CD14-positive monocyte (primary cell): ENCODE data around the gene LRRTM3. TPM values are rescaled to one million over a fixed set of nuclear protein-coding genes. Genes with fewer than 3 reads are reported as not detected.

ENCODE experiments used
- DNase-seq, 3 donors: peaks; one replicate each; pipeline ENCODE4 v3.0.0-alpha.2; 2011 to 2022
- H2AFZ ChIP-seq: 2 replicates; pipeline ENCODE4 v1.6.0; 2012; ENCODE audit warnings: mild to moderate bottlenecking, low read depth, low read length, inconsistent platforms; ENCODE audit not compliant: insufficient read depth, poor library complexity, severe bottlenecking
- H3K27ac ChIP-seq, 2 donors: 1 replicate in 1 of 2; 2 replicates in 1 of 2; pipeline ENCODE4 v1.5.1; 2012 to 2013; ENCODE audit warnings: low read length in 2 of 2, control low read depth in 1 of 2, inconsistent platforms in 1 of 2, low read depth in 1 of 2, mild to moderate bottlenecking in 1 of 2
- H3K27me3 ChIP-seq, 2 donors: one replicate each; pipeline versions ENCODE4 v1.6.0 to v1.6.1; 2011 to 2013; ENCODE audit warnings: low read length in 2 of 2; ENCODE audit not compliant: control insufficient read depth in 2 of 2, insufficient read depth in 2 of 2
- H3K36me3 ChIP-seq, 2 donors: replicated peaks in 1 of 2; 1 replicate in 1 of 2; 2 replicates in 1 of 2; pipeline versions ENCODE4 v1.5.1 to v1.6.1; 2012 to 2013; ENCODE audit warnings: low read length in 2 of 2, control low read depth in 1 of 2, inconsistent platforms in 1 of 2, mild to moderate bottlenecking in 1 of 2; ENCODE audit not compliant: insufficient read depth in 2 of 2, control insufficient read depth in 1 of 2
- H3K4me1 ChIP-seq, 2 donors: 1 replicate in 1 of 2; 2 replicates in 1 of 2; pipeline versions ENCODE4 v1.5.1 to v1.6.1; 2012 to 2013; ENCODE audit warnings: low read length in 2 of 2, control low read depth in 1 of 2, inconsistent platforms in 1 of 2, mild to moderate bottlenecking in 1 of 2, moderate library complexity in 1 of 2; ENCODE audit not compliant: insufficient read depth in 2 of 2, control insufficient read depth in 1 of 2
- H3K4me2 ChIP-seq: replicated peaks from 2 replicates; pipeline ENCODE3; 2012; ENCODE audit warnings: low read length, moderate library complexity, mild to moderate bottlenecking; ENCODE audit not compliant: poor library complexity, severe bottlenecking; ENCODE audit errors: extremely low read depth
- H3K4me3 ChIP-seq, 3 experiments: fragments of 200-600 bp in 1 of 3; sonication (generic) in 1 of 3; replicated peaks in 1 of 3; 1 replicate in 2 of 3; 2 replicates in 1 of 3; pipeline ENCODE4 v1.5.1; 2011 to 2013; ENCODE audit warnings: low read length in 3 of 3, mild to moderate bottlenecking in 3 of 3, control low read depth in 2 of 3, low read depth in 2 of 3, inconsistent platforms in 1 of 3, moderate library complexity in 1 of 3
- H3K79me2 ChIP-seq: 2 replicates; pipeline ENCODE4 v1.6.0; 2012; ENCODE audit warnings: mild to moderate bottlenecking, control low read depth, inconsistent platforms, low read length, moderate library complexity; ENCODE audit not compliant: insufficient read depth
- H3K9ac ChIP-seq: 2 replicates; pipeline ENCODE4 v1.6.0; 2017; ENCODE audit warnings: low read length, mild to moderate bottlenecking; ENCODE audit not compliant: insufficient read depth, poor library complexity, severe bottlenecking
- H3K9me3 ChIP-seq, 2 donors: replicated peaks in 1 of 2; 1 replicate in 1 of 2; 2 replicates in 1 of 2; pipeline versions ENCODE4 v1.5.1 to v1.6.1; 2012 to 2013; ENCODE audit warnings: low read length in 2 of 2, control low read depth in 1 of 2; ENCODE audit not compliant: control insufficient read depth in 1 of 2, insufficient read depth in 1 of 2
- H4K20me1 ChIP-seq: 2 replicates; pipeline ENCODE4 v1.6.0; 2012; ENCODE audit warnings: mild to moderate bottlenecking, low read length, control low read depth, moderate library complexity; ENCODE audit not compliant: insufficient read depth
- H3K27ac Mint-ChIP-seq, 7 donors: one replicate each; pipeline ENCODE4 v1.8.0; 2020; ENCODE audit warnings: mild to moderate bottlenecking in 7 of 7, mixed read lengths in 7 of 7, moderate library complexity in 6 of 7, inconsistent platforms in 2 of 7
- H3K27me3 Mint-ChIP-seq, 3 donors: one replicate each; pipeline ENCODE4 v1.8.0; 2021 to 2022; ENCODE audit warnings: low read depth in 3 of 3, mild to moderate bottlenecking in 3 of 3, mixed read lengths in 3 of 3, moderate library complexity in 3 of 3, inconsistent platforms in 1 of 3
- H3K36me3 Mint-ChIP-seq, 2 donors: one replicate each; pipeline ENCODE4 v1.8.0; 2020; ENCODE audit warnings: mixed read lengths in 2 of 2, inconsistent platforms in 1 of 2, mild to moderate bottlenecking in 1 of 2
- H3K4me1 Mint-ChIP-seq: one replicate; pipeline ENCODE4 v1.8.0; 2020; ENCODE audit warnings: mild to moderate bottlenecking, mixed read lengths
- H3K4me3 Mint-ChIP-seq, 2 donors: one replicate each; pipeline ENCODE4 v1.8.0; 2020; ENCODE audit warnings: mild to moderate bottlenecking in 2 of 2, mixed read lengths in 2 of 2, moderate library complexity in 1 of 2
- H3K9me3 Mint-ChIP-seq, 7 donors: one replicate each; pipeline ENCODE4 v1.8.0; 2020 to 2022; ENCODE audit warnings: mixed read lengths in 7 of 7, mild to moderate bottlenecking in 6 of 7, moderate library complexity in 6 of 7, inconsistent platforms in 2 of 7
- CTCF ChIP-seq: fragments of 200-600 bp; IDR thresholded peaks from one replicate; pipeline ENCODE4 v1.8.0; 2022; ENCODE audit warnings: antibody characterized with exemption, mild to moderate bottlenecking
- WGBS: methylation state at CpG from one replicate; pipeline ENCODE4 v1.1.5; 2013; ENCODE audit warnings: missing lambda C conversion rate; ENCODE audit not compliant: insufficient coverage; 5-methylcytosine and 5-hydroxymethylcytosine counted together
- intact Hi-C, 2 donors: fragments of 100-400 bp; cut with micrococcal nuclease; formaldehyde crosslinking; loops; one replicate each; pipeline versions ENCODE4 v1.15.0 to v1.15.1; 2023
- polyA plus RNA-seq, 3 donors: library from polyadenylated mRNA; depleted of rRNA in 1 of 3; unstranded in 2 of 3; stranded (reverse) in 1 of 3; fragments of 300-500 nt in 2 of 3; fragments of >200 nt in 1 of 3; fragmentation: Illumina TruSeq in 2 of 3; gene quantifications; 1 replicate in 2 of 3; 2 replicates in 1 of 3; pipeline ENCODE4 v1.2.3, GENCODE V29; 2012 to 2021

The LRRTM3 gene
- polyA plus RNA-seq, 3 donors, result not detected

GRCh38 chr10:66931949-66932343 lies 6.1 kb downstream of the LRRTM3 start:
- Histone ChIP-seq H3K4me3 (no peak overlapping the region), H3K4me1 (no peaks in the 10 kb centered on the region), H2AFZ (no peak overlapping the region), H4K20me1 (no peaks in the 10 kb centered on the region), H3K9me3 (peaks cover 0 to 3% of the 10 kb centered on the region in 2 donors), H3K79me2 (no peaks in the 10 kb centered on the region), H3K27me3 (peaks cover 23 to 30% of the 10 kb centered on the region in 2 donors), H3K9ac (no peak overlapping the region), H3K4me2 (no peak overlapping the region), H3K27ac (no peak overlapping the region), H3K36me3 (no peaks in the 10 kb centered on the region)
- Mint-ChIP-seq H3K27me3 (peaks cover 19 to 24% (median 23%) of the 10 kb centered on the region in 3 donors), H3K27ac (no peak overlapping the region), H3K36me3 (no peaks in the 10 kb centered on the region), H3K9me3 (no peaks in the 10 kb centered on the region), H3K4me1 (no peaks in the 10 kb centered on the region), H3K4me3 (no peak overlapping the region)
- WGBS, result no CpG with 5 or more reads among the region's 3 CpGs
- no peak for TF ChIP-seq CTCF
- intact Hi-C loops, result no loop called here
- no peak for DNase-seq

GRCh38 chr10:66934711-66935110 lies 8.9 kb downstream of the LRRTM3 start:
- no peaks in the 10 kb centered on the region for H3K9me3 Mint-ChIP-seq
- H2AFZ ChIP-seq, result no peak overlapping the region
- peaks cover 0 to 3% (median 0%) of the 10 kb centered on the region in 3 donors for H3K27me3 Mint-ChIP-seq

More at GRCh38 chr10:66934711-66935110, 8.9 kb downstream of the LRRTM3 start:
- Mint-ChIP-seq H3K27ac (no peak overlapping the region), H3K4me1 (no peaks in the 10 kb centered on the region), H3K36me3 (no peaks in the 10 kb centered on the region), H3K4me3 (no peak overlapping the region)
- Histone ChIP-seq H3K9me3 (no peaks in the 10 kb centered on the region), H3K4me2 (no peak overlapping the region), H4K20me1 (no peaks in the 10 kb centered on the region), H3K79me2 (no peaks in the 10 kb centered on the region), H3K36me3 (no peaks in the 10 kb centered on the region), H3K9ac (no peak overlapping the region), H3K27ac (no peak overlapping the region), H3K27me3 (peaks cover 0 to 3% of the 10 kb centered on the region in 2 donors), H3K4me1 (no peaks in the 10 kb centered on the region), H3K4me3 (no peak overlapping the region)
- no peak for TF ChIP-seq CTCF
- DNase-seq, result no peak
- intact Hi-C loops, result no loop called here
